ENCODE results near the gene CAB39. TPM values are rescaled to one million over a fixed set of nuclear protein-coding genes. Genes with fewer than 3 reads are reported as not detected.
A peak's percentile ranks its signal among the peaks of the same experiment; 100 is the strongest.

CAB39 gene
- total and polyA plus RNA-seq, 2 donors (not counting 1 experiment from before 2014, with no cell fraction given) = 51.1 to 72.3 TPM

GRCh38 chr2:230708204-230708603 lies 4.4 kb upstream of the CAB39 start:
- Histone ChIP-seq H2AFZ (ENCODE audit: low read length) (no peak overlapping the region), H3K27ac (ENCODE audit: insufficient read depth, low read length) (no peak overlapping the region), H4K20me1 (ENCODE audit: control insufficient read depth, extremely low read depth, insufficient read depth, low read length) (no peaks in the 10 kb centered on the region), H3K79me2 (ENCODE audit: control insufficient read depth, insufficient read depth, low read length) (peaks cover 5% of the 10 kb centered on the region), H3K4me2 (ENCODE audit: extremely low read depth, insufficient read depth, low read length) (no peak overlapping the region), H3K4me3 (replicated peaks in 1 of 4; ENCODE audit: control extremely low read depth in 1 of 4, insufficient read depth in 1 of 4, low read depth in 3 of 4, low read length in 4 of 4) (no peak overlapping the region), H3K27me3 (ENCODE audit: control insufficient read depth, insufficient read depth, low read length) (no peaks in the 10 kb centered on the region), H3K9ac (ENCODE audit: insufficient read depth, low read length) (no peak overlapping the region), H3K36me3 (ENCODE audit: control insufficient read depth, insufficient read depth, low read length) (no peaks in the 10 kb centered on the region), H3K9me3 (ENCODE audit: control insufficient read depth, insufficient read depth, low read depth, low read length) (no peaks in the 10 kb centered on the region), H3K4me1 (ENCODE audit: control insufficient read depth, extremely low read depth, insufficient read depth, low read length) (no peaks in the 10 kb centered on the region)
- DNase-seq (ENCODE audit: low read depth in 2 of 2) = no peak
- TF ChIP-seq CTCF (conservative IDR thresholded peaks at IDR 0.05 in 1 of 2, IDR thresholded peaks at IDR 0.05 in 1 of 2; ENCODE audit: low read depth in 1 of 2, low read length in 2 of 2) (no peak), EZH2 (IDR thresholded peaks at IDR 0.05; ENCODE audit: low read length, missing control alignments) (no peak)

GRCh38 chr2:230711224-230711623 lies 1.4 kb upstream of the CAB39 start:
- Histone ChIP-seq H2AFZ (ENCODE audit: low read length) (no peak overlapping the region), H3K79me2 (ENCODE audit: control insufficient read depth, insufficient read depth, low read length) (peaks cover 36% of the 10 kb centered on the region), H4K20me1 (ENCODE audit: control insufficient read depth, extremely low read depth, insufficient read depth, low read length) (peaks cover 4% of the 10 kb centered on the region), H3K4me3 (replicated peaks in 1 of 4; ENCODE audit: control extremely low read depth in 1 of 4, insufficient read depth in 1 of 4, low read depth in 3 of 4, low read length in 4 of 4) (no peak overlapping the region), H3K9me3 (ENCODE audit: control insufficient read depth, insufficient read depth, low read depth, low read length) (no peaks in the 10 kb centered on the region), H3K9ac (ENCODE audit: insufficient read depth, low read length) (no peak overlapping the region), H3K27ac (ENCODE audit: insufficient read depth, low read length) (no peak overlapping the region), H3K36me3 (ENCODE audit: control insufficient read depth, insufficient read depth, low read length) (peaks cover 2% of the 10 kb centered on the region), H3K4me1 (ENCODE audit: control insufficient read depth, extremely low read depth, insufficient read depth, low read length) (peaks cover 3% of the 10 kb centered on the region), H3K4me2 (ENCODE audit: extremely low read depth, insufficient read depth, low read length) (no peak overlapping the region), H3K27me3 (ENCODE audit: control insufficient read depth, insufficient read depth, low read length) (no peaks in the 10 kb centered on the region)
- no peak for TF ChIP-seq EZH2 (IDR thresholded peaks at IDR 0.05; ENCODE audit: low read length, missing control alignments)
- no peak for TF ChIP-seq CTCF (conservative IDR thresholded peaks at IDR 0.05 in 1 of 2, IDR thresholded peaks at IDR 0.05 in 1 of 2; ENCODE audit: low read depth in 1 of 2, low read length in 2 of 2)
- no peak for DNase-seq (ENCODE audit: low read depth in 2 of 2)

GRCh38 chr2:230713331-230714135 lies 891 bp downstream of the CAB39 start:
- Histone ChIP-seq H3K4me1 (ENCODE audit: control insufficient read depth, extremely low read depth, insufficient read depth, low read length) (peaks cover 7% of the 10 kb centered on the region), H3K79me2 (ENCODE audit: control insufficient read depth, insufficient read depth, low read length) (peaks cover 59% of the 10 kb centered on the region), H3K36me3 (ENCODE audit: control insufficient read depth, insufficient read depth, low read length) (peaks cover 2% of the 10 kb centered on the region), H3K9ac (ENCODE audit: insufficient read depth, low read length) (peak overlapping the region; percentile 95), H3K27me3 (ENCODE audit: control insufficient read depth, insufficient read depth, low read length) (no peaks in the 10 kb centered on the region), H3K27ac (ENCODE audit: insufficient read depth, low read length) (peak overlapping the region; percentile 95), H3K4me3 (replicated peaks in 1 of 4; ENCODE audit: control extremely low read depth in 1 of 4, insufficient read depth in 1 of 4, low read depth in 3 of 4, low read length in 4 of 4) (peak overlapping the region; percentile 85 to 99 (median 91)), H3K9me3 (ENCODE audit: control insufficient read depth, insufficient read depth, low read depth, low read length) (no peaks in the 10 kb centered on the region), H2AFZ (ENCODE audit: low read length) (no peak overlapping the region), H3K4me2 (ENCODE audit: extremely low read depth, insufficient read depth, low read length) (peak overlapping the region; percentile 86), H4K20me1 (ENCODE audit: control insufficient read depth, extremely low read depth, insufficient read depth, low read length) (peaks cover 4% of the 10 kb centered on the region)
- peak in 1 of 2 donors; percentile 23 for DNase-seq (ENCODE audit: low read depth in 2 of 2)
- TF ChIP-seq EZH2 (IDR thresholded peaks at IDR 0.05; ENCODE audit: low read length, missing control alignments) = no peak
- TF ChIP-seq CTCF (conservative IDR thresholded peaks at IDR 0.05 in 1 of 2, IDR thresholded peaks at IDR 0.05 in 1 of 2; ENCODE audit: low read depth in 1 of 2, low read length in 2 of 2) = no peak

Measured in fibroblast of lung (primary cell).